Large intestine (tissue), 3 donors: ENCODE measurements around the gene HDAC4. TPM values are rescaled to one million over a fixed set of nuclear protein-coding genes. Genes with fewer than 3 reads are reported as not detected.

ENCODE experiments used
- DNase-seq, 2 donors: peaks; one replicate each; pipeline versions ENCODE4 v3.0.0 to v3.0.0-alpha.2; 2013
- H3K27ac ChIP-seq: one replicate; pipeline ENCODE4 v1.5.1; 2013; ENCODE audit warnings: low read length
- H3K27me3 ChIP-seq: 2 replicates; pipeline ENCODE4 v1.6.1; 2013; ENCODE audit warnings: low read length; ENCODE audit not compliant: control insufficient read depth, insufficient read depth
- H3K36me3 ChIP-seq: 2 replicates; pipeline ENCODE4 v1.6.1; 2013; ENCODE audit warnings: low read length; ENCODE audit not compliant: control insufficient read depth, insufficient read depth
- H3K4me1 ChIP-seq: one replicate; pipeline ENCODE4 v1.6.1; 2013; ENCODE audit warnings: low read length; ENCODE audit not compliant: control insufficient read depth, insufficient read depth
- H3K4me3 ChIP-seq: one replicate; pipeline ENCODE4 v1.5.1; 2013; ENCODE audit warnings: low read length
- H3K9me3 ChIP-seq: one replicate; pipeline ENCODE4 v1.6.1; 2013; ENCODE audit warnings: mild to moderate bottlenecking, low read depth, low read length, moderate library complexity; ENCODE audit not compliant: control insufficient read depth
- WGBS: methylation state at CpG from one replicate; pipeline ENCODE4 v1.1.5; 2013; ENCODE audit warnings: low lambda C conversion rate; ENCODE audit not compliant: insufficient coverage; 5-methylcytosine and 5-hydroxymethylcytosine counted together
- polyA plus RNA-seq: library from polyadenylated mRNA; unstranded; fragments of 120-200 nt; gene quantifications from one replicate; pipeline ENCODE4 v1.2.1, GENCODE V29; 2013

HDAC4 gene
- polyA plus RNA-seq, 1 donor, result 10.7 TPM

GRCh38 chr2:239085201-239085992 is 315.4 kb downstream of the HDAC4 start:
- WGBS, result 88% methylated on average over 3 of the region's 29 CpGs
- H3K9me3 ChIP-seq, result no peaks in the 10 kb centered on the region
- no peak for DNase-seq
- H3K27me3 ChIP-seq, result no peaks in the 10 kb centered on the region
- H3K4me3 ChIP-seq, result no peak overlapping the region
- H3K4me1 ChIP-seq, result no peaks in the 10 kb centered on the region
- no peak overlapping the region for H3K27ac ChIP-seq
- peaks cover 38% of the 10 kb centered on the region for H3K36me3 ChIP-seq

- Histone ChIP-seq H3K4me3 (no peak overlapping the region), H3K4me1 (no peaks in the 10 kb centered on the region), H3K27ac (no peak overlapping the region), H3K36me3 (peaks cover 49% of the 10 kb centered on the region), H3K9me3 (no peaks in the 10 kb centered on the region), H3K27me3 (no peaks in the 10 kb centered on the region)
- no peak for DNase-seq
- WGBS, result 100% methylated on average over 1 of the region's 24 CpGs
Measured at GRCh38 chr2:239084007-239084406, 316.8 kb downstream of the HDAC4 start.

GRCh38 chr2:239082425-239082824 is 318.4 kb downstream of the HDAC4 start:
- no peak for DNase-seq
- Histone ChIP-seq H3K36me3 (peaks cover 51% of the 10 kb centered on the region), H3K4me3 (no peak overlapping the region), H3K9me3 (no peaks in the 10 kb centered on the region), H3K27ac (no peak overlapping the region), H3K4me1 (no peaks in the 10 kb centered on the region), H3K27me3 (no peaks in the 10 kb centered on the region)
- WGBS, result no CpG with 5 or more reads among the region's 14 CpGs

GRCh38 chr2:239081622-239082021 is 319.2 kb downstream of the HDAC4 start:
- Histone ChIP-seq H3K27me3 (no peaks in the 10 kb centered on the region), H3K27ac (no peak overlapping the region)

GRCh38 chr2:239081046-239081445 is 319.8 kb downstream of the HDAC4 start:
- H3K27ac ChIP-seq, result no peak overlapping the region
- no peak overlapping the region for H3K4me3 ChIP-seq
- no peaks in the 10 kb centered on the region for H3K9me3 ChIP-seq
- H3K27me3 ChIP-seq, result no peaks in the 10 kb centered on the region
- no peak for DNase-seq
- no peaks in the 10 kb centered on the region for H3K4me1 ChIP-seq
- no CpG with 5 or more reads among the region's 19 CpGs for WGBS
- H3K36me3 ChIP-seq, result peaks cover 56% of the 10 kb centered on the region

More at GRCh38 chr2:239081622-239082021, 319.2 kb downstream of the HDAC4 start:
- H3K36me3 ChIP-seq, result peaks cover 56% of the 10 kb centered on the region
- DNase-seq, result no peak
- H3K9me3 ChIP-seq, result no peaks in the 10 kb centered on the region
- H3K4me1 ChIP-seq, result no peaks in the 10 kb centered on the region
- no CpG with 5 or more reads among the region's 18 CpGs for WGBS
- H3K4me3 ChIP-seq, result no peak overlapping the region

- Histone ChIP-seq H3K4me3 (no peak overlapping the region), H3K27me3 (no peaks in the 10 kb centered on the region), H3K9me3 (no peaks in the 10 kb centered on the region), H3K36me3 (peaks cover 62% of the 10 kb centered on the region), H3K27ac (no peak overlapping the region), H3K4me1 (no peaks in the 10 kb centered on the region)
- DNase-seq, result no peak
- WGBS, result no CpG with 5 or more reads among the region's 16 CpGs
Measured at GRCh38 chr2:239079671-239080294, 321.0 kb downstream of the HDAC4 start.

- no peaks in the 10 kb centered on the region for H3K4me1 ChIP-seq
- peaks cover 65% of the 10 kb centered on the region for H3K36me3 ChIP-seq
- no peak for DNase-seq
- no peak overlapping the region for H3K4me3 ChIP-seq
- no peaks in the 10 kb centered on the region for H3K9me3 ChIP-seq
- H3K27ac ChIP-seq, result no peak overlapping the region
- 96% methylated on average over 4 of the region's 25 CpGs for WGBS
- no peaks in the 10 kb centered on the region for H3K27me3 ChIP-seq
Measured at GRCh38 chr2:239078128-239078924, 322.5 kb downstream of the HDAC4 start.

- no CpG with 5 or more reads among the region's 15 CpGs for WGBS
- Histone ChIP-seq H3K27me3 (no peaks in the 10 kb centered on the region), H3K9me3 (no peaks in the 10 kb centered on the region), H3K4me1 (no peaks in the 10 kb centered on the region), H3K27ac (no peak overlapping the region), H3K36me3 (peaks cover 58% of the 10 kb centered on the region), H3K4me3 (no peak overlapping the region)
- DNase-seq, result no peak
Measured at GRCh38 chr2:239077260-239077659, 323.6 kb downstream of the HDAC4 start.

GRCh38 chr2:239075918-239076758 is 324.7 kb downstream of the HDAC4 start:
- Histone ChIP-seq H3K27me3 (no peaks in the 10 kb centered on the region), H3K36me3 (peaks cover 56% of the 10 kb centered on the region), H3K27ac (no peak overlapping the region), H3K9me3 (no peaks in the 10 kb centered on the region), H3K4me1 (no peaks in the 10 kb centered on the region), H3K4me3 (no peak overlapping the region)
- peak; percentile 12 to 48 for DNase-seq
- no CpG with 5 or more reads among the region's 27 CpGs for WGBS
